ENCODE measurements around the gene SLC25A24. TPM values are rescaled to one million over a fixed set of nuclear protein-coding genes. Genes with fewer than 3 reads are reported as not detected.
"Not testable (repeated sequence)": the region's sequence is repeated elsewhere in the genome, so short reads cannot be mapped to it uniquely, and the experiment has no call there.

The SLC25A24 gene
- total and polyA plus RNA-seq, 2 experiments from 2014 or later = 32.5 to 69.2 TPM

- not testable (repeated sequence) for H4K20me1 ChIP-seq (ENCODE audit: insufficient read depth, poor library complexity, severe bottlenecking); DNase-seq (ENCODE audit: low spot score); H3K4me1 ChIP-seq (ENCODE audit: insufficient read depth); H2AFZ ChIP-seq; H3K36me3 ChIP-seq (replicated peaks; ENCODE audit: insufficient read depth, low read depth); H3K4me3 ChIP-seq; H3K9me3 ChIP-seq (ENCODE audit: low read depth); H3K27ac ChIP-seq; H3K79me2 ChIP-seq; H3K4me2 ChIP-seq; H3K27me3 ChIP-seq; H3K9me2 ChIP-seq (replicated peaks; ENCODE audit: insufficient read depth)
- WGBS (ENCODE audit: low lambda C conversion rate, missing lambda C conversion rate) = 94% methylated on average over 1 of the region's 1 CpG
Observed at GRCh38 chr1:108131281-108131680, 68.9 kb downstream of the SLC25A24 start.

GRCh38 chr1:108130794-108131193, 69.3 kb downstream of the SLC25A24 start:
- Histone ChIP-seq H3K4me3 (no peak overlapping the region), H3K4me2 (no peak overlapping the region), H3K27me3 (no peaks in the 10 kb centered on the region), H2AFZ (no peak overlapping the region), H4K20me1 (ENCODE audit: insufficient read depth, poor library complexity, severe bottlenecking) (no peaks in the 10 kb centered on the region), H3K36me3 (replicated peaks; ENCODE audit: insufficient read depth, low read depth) (no peaks in the 10 kb centered on the region), H3K9me2 (replicated peaks; ENCODE audit: insufficient read depth) (no peaks in the 10 kb centered on the region), H3K9me3 (ENCODE audit: low read depth) (no peaks in the 10 kb centered on the region), H3K27ac (no peak overlapping the region), H3K4me1 (ENCODE audit: insufficient read depth) (no peaks in the 10 kb centered on the region), H3K79me2 (no peaks in the 10 kb centered on the region)
- DNase-seq (ENCODE audit: low spot score) = no peak
- 85% methylated on average over 2 of the region's 2 CpGs for WGBS (ENCODE audit: low lambda C conversion rate, missing lambda C conversion rate)
- TF ChIP-seq EZH2 (IDR thresholded peaks at IDR 0.05; ENCODE audit: borderline replicate concordance) (no peak), EZH2phosphoT487 (IDR thresholded peaks at IDR 0.05; ENCODE audit: low read depth, severe bottlenecking, unreplicated experiment) (no peak)
- TF ChIP-seq, protein P1, sequence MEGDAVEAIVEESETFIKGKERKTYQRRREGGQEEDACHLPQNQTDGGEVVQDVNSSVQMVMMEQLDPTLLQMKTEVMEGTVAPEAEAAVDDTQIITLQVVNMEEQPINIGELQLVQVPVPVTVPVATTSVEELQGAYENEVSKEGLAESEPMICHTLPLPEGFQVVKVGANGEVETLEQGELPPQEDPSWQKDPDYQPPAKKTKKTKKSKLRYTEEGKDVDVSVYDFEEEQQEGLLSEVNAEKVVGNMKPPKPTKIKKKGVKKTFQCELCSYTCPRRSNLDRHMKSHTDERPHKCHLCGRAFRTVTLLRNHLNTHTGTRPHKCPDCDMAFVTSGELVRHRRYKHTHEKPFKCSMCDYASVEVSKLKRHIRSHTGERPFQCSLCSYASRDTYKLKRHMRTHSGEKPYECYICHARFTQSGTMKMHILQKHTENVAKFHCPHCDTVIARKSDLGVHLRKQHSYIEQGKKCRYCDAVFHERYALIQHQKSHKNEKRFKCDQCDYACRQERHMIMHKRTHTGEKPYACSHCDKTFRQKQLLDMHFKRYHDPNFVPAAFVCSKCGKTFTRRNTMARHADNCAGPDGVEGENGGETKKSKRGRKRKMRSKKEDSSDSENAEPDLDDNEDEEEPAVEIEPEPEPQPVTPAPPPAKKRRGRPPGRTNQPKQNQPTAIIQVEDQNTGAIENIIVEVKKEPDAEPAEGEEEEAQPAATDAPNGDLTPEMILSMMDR (IDR thresholded peaks at IDR 0.05; ENCODE audit: poor library complexity) = no peak

DNA sequence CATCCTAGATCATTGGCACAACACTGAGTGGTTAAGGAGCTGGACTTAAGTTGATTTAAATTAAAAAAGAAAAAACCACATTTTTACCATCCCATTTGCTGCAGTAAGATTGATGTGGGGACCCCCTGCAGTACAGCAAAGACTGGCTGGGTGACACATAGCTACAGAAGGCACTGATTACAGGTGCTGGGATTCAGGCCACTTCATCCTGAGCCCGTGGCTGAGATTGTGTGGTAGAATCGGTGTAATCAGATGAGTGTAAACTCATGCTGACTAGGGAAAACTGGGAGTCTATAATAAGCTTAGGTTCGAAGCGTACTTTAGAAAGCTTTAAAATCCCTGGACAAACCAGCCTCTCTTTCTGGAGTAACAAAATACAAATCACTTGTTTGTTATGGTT, 70.1 kb downstream of the SLC25A24 start:
- no peaks in the 10 kb centered on the region for H4K20me1 ChIP-seq (ENCODE audit: insufficient read depth, poor library complexity, severe bottlenecking)
- no peaks in the 10 kb centered on the region for H3K4me1 ChIP-seq (ENCODE audit: insufficient read depth)
- H3K27me3 ChIP-seq = no peaks in the 10 kb centered on the region
- H3K4me3 ChIP-seq = no peak overlapping the region
- H2AFZ ChIP-seq = no peak overlapping the region
- H3K36me3 ChIP-seq (replicated peaks; ENCODE audit: insufficient read depth, low read depth) = no peaks in the 10 kb centered on the region
- no peaks in the 10 kb centered on the region for H3K9me2 ChIP-seq (replicated peaks; ENCODE audit: insufficient read depth)
- 75% methylated on average over 4 of the region's 4 CpGs for WGBS (ENCODE audit: low lambda C conversion rate, missing lambda C conversion rate)
- no peak for DNase-seq (ENCODE audit: low spot score)
- H3K79me2 ChIP-seq = no peaks in the 10 kb centered on the region
- H3K9me3 ChIP-seq (ENCODE audit: low read depth) = no peaks in the 10 kb centered on the region
- H3K27ac ChIP-seq = no peak overlapping the region
- TF ChIP-seq EZH2 (IDR thresholded peaks at IDR 0.05; ENCODE audit: borderline replicate concordance) (no peak), EZH2phosphoT487 (IDR thresholded peaks at IDR 0.05; ENCODE audit: low read depth, severe bottlenecking, unreplicated experiment) (no peak)
- TF ChIP-seq, protein P1 (IDR thresholded peaks at IDR 0.05; ENCODE audit: poor library complexity) = no peak
- no peak overlapping the region for H3K4me2 ChIP-seq

DNA sequence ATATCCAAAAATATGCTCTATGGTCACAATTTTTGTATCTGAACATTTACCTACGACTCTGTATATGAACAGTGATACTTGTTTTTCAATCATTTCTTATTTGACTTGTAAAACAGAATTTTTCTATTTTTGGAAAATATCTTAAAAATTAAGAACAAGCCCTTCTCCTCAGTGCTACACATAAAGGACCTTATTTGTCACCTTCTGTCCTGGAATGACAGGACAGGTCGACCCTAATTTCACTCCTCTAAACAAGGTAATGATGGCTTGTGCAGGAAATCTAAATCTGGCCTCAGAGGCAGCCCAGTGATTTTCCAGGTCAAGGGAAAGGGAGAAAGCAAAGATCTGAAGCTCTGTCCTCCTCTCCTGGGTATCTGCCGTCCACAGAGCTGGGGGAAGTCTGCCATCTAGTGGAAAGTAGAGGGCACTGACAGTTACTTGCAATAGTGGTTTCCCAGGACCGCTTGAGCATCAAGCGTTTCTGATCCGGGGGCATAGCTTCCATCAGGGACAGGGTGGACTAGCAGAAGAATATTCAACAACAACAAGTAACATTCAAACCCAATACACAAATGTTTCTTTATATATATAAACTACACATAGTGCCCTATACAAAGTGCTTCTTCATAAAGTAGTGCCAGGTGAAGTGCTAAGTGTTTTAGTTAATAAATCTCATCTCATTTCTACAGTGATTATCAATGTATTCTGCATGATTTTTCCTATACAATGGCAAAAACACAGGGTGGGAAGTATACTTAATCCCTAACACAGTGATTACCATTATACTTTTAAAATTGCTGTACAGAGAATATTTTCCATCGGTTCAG, 74.6 kb downstream of the SLC25A24 start:
- Histone ChIP-seq H3K27me3 (peaks cover 1% of the 10 kb centered on the region), H3K4me2 (no peak overlapping the region), H4K20me1 (ENCODE audit: insufficient read depth, poor library complexity, severe bottlenecking) (no peaks in the 10 kb centered on the region), H3K36me3 (replicated peaks; ENCODE audit: insufficient read depth, low read depth) (no peaks in the 10 kb centered on the region), H3K4me1 (ENCODE audit: insufficient read depth) (no peaks in the 10 kb centered on the region), H3K9me2 (replicated peaks; ENCODE audit: insufficient read depth) (no peaks in the 10 kb centered on the region), H3K4me3 (no peak overlapping the region), H3K9me3 (ENCODE audit: low read depth) (no peaks in the 10 kb centered on the region), H3K27ac (no peak overlapping the region), H2AFZ (no peak overlapping the region), H3K79me2 (no peaks in the 10 kb centered on the region)
- DNase-seq (ENCODE audit: low spot score) = peak; percentile 85
- WGBS (ENCODE audit: low lambda C conversion rate, missing lambda C conversion rate) = 9% methylated on average over 7 of the region's 7 CpGs
- TF ChIP-seq, protein P1 (IDR thresholded peaks at IDR 0.05; ENCODE audit: poor library complexity) = peak; percentile 89
- no peak for TF ChIP-seq EZH2phosphoT487 (IDR thresholded peaks at IDR 0.05; ENCODE audit: low read depth, severe bottlenecking, unreplicated experiment)
- no peak for TF ChIP-seq EZH2 (IDR thresholded peaks at IDR 0.05; ENCODE audit: borderline replicate concordance)

Data from hepatocyte (in vitro differentiated cells).